SKM-1 (cell line): Measurements from ENCODE around the gene SPESP1.

ENCODE experiments used
- DNase-seq: peaks from one replicate; lab custom pipeline; 2025; ENCODE audit not compliant: unreplicated experiment; lab: John Stamatoyannopoulos, UW

SPESP1 gene

DNA sequence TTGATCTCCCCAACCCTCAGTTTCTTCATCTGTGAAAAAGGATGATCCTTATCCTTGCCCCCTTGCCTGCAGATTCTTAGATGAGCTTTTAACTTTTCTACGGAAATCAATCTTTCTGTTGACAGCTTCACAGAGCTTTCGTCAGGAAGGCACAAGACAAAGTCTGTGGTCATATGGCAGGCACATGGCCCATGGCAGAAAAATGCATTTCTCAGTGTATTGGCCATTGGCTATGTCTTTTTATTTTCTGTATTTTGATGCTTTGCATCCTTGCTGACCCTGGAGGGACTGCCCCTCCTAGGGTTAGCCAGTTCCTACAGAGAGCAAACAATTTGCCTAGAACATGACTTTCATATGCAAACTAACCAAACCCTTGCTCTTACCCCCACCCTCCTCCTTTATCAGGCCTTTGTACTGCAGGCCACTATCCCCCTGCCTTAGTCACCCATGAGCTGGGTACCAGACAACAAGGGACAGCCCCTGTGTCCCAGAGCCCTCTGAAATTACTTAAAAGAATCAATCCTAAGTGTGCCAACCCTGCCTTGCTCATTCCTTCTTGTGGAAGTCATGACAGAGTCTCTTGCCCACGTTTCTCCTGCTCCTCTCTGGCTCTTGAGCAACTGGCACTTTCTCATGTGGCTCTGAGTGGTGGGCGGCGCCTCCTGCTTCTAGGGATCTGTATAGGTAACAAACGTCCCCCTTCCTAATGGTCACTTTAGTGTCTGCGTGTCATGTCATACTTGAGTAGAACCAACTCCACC, 60.1 kb downstream of the SPESP1 start:
- DNase-seq = no peak

DNA sequence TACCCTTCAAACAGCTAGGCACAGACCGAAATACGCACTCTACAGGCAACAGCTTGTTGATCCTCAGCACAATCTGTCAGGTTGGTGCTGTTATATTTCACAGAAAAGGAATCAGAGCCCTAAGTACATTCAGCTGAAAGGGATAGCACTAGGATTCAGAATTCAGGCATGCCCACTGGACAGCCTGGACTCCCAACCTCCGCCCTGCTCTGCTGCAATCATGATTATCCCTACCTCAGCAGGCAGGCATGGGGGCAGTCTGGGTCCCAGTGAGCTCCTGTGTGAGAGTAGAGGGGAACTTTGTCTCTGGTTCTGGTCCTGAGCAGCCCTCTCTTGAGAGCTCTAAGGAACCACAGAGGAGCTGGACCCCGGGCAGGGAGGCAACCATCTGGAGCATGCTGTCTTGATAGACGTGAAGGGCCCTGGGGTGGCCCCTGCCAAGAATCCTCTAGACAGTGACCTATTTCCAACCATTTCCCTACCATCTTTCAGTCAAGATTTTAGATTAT, 60.7 kb downstream of the SPESP1 start:
- no peak for DNase-seq

DNA sequence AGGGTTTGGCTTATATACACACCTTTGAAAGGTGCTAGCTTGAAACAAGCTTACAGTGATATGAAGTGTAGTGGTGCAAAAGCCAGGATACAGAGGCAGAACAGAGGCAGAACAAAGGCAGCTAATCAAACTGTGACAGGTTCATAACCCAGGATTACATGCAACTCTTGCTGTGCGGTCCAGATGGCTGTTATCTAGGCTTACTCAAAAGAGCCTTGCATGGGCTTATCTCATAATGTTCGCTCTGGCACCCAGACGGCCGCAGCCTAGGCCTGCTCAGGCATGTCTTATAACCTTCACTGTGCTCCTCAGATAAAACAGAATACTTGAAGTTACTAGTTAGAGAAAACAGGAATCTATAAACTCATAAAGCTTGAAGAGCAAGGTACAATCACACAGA, 61.4 kb downstream of the SPESP1 start:
- DNase-seq = no peak

DNA sequence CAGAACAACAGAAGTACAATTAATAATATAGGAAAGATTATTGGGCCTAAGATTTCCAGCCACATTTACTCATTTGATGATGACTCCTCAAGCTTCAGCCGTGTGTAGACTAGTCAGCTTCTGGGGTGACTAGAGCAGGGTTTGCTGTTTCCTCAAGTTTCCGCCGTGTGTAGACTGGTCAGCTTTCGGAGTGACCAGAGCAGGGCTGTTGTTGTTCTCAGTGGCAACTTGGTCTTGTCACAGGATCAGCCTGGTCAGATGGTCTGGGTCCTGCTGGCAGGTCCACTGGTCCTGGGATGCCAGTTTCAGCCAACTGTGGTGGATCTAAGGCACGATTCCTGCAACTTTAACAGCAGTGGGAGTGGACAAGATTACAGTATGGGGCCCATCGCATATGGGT, 62.4 kb downstream of the SPESP1 start:
- no peak for DNase-seq

DNA sequence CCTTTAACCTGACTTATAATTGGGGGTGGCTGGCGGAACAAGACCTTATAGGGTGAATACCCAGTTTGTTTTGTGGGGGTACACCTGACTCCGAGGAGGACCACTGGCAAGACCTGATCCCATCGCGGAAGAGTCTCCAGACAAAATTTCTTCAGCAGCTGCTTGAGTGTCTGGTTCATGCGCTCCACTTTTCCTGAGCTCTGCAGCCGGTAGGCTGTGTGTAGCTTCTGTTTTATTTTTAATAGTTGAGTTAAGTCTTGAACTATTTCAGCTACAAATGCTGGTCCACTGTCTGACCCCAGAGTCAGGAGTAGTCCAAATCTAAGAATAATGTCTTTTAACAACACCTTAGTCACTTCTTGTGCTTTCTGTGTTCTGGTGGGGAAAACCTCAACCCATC, 63.0 kb downstream of the SPESP1 start:
- DNase-seq = no peak

DNA sequence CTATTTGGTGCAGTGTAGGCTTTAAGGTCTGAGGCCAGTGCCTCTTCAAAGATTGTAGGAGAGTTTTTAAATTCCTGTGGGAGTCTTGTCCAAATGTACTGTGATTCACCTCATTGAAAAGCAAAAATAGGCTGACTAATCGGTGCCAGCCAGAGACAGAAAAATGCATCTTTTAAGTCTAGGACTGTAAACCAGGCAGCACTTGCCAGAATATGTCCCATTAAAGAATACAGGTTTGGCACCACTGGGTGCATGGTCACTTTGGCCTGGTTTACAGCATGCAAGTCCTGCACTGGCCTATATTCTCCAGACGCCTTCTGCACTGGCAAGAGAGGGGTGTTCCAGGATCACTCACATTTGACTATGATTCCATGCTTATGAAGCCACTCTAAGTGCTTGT, 63.8 kb downstream of the SPESP1 start:
- DNase-seq = no peak

DNA sequence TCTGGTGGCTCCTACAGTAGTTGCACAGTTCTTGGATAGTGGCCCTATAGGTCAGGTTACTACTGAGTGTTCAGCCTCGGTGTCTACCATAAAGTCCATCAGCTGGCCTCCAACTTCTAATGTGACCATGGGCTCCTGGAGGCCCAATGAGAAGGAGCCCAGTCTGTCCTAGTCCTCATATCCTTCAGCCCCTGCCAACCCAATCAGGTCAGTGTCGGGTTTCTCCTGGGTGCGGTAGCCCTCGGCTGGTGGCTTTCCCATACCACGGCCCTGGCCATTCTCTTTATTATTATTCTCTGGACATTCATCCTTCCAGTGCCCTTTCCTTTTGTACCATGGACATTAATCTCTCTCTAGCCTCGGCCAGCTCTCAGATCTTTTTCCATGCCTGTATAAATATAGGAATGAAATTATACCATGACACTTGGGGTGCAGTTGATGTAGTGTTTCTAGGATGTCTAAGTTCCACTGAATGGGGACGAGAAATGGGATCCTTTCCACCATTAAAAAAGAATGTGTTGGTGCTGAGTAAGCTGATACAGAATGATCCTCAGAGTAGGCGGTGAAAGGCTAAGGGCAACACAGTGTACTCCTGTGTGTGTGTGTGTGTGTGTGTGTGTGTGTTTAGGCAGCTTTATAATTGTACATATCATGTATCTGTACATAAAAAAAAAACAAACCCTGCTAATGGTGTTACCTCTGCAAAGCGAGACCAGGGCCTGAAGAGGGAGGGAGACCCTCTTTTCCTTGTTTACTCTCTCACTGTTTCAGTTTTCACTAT, 64.8 kb downstream of the SPESP1 start:
- no peak for DNase-seq
